Measurements from ENCODE around the gene PLCD1. TPM values are rescaled to one million over a fixed set of nuclear protein-coding genes. Genes with fewer than 3 reads are reported as not detected.
A peak's percentile ranks its signal among the peaks of the same experiment; 100 is the strongest.

The PLCD1 gene
- total and polyA plus RNA-seq, 2 experiments from 2014 or later, result 21.0 to 29.1 TPM

DNA sequence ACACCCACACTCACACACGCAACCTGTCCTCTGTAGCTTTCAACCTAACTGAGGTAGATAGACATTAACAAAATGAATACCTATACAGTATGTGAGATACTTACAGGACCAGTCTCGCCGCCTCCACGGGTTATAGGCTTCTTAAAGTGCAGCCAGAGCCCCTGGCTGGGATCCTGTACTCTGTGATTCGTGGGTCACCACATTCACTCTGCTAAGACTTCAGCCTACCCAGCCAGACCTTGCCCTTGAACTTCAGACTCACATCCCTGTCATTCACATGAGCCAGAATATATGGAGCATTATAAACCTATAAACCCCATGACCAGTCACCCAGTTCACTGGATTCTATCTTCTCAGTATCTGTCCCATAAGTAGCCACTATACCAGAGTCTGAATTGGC is 11.0 kb upstream of the PLCD1 start:
- Histone ChIP-seq H3K4me3 (no peak overlapping the region), H3K9me3 (ENCODE audit: low read depth) (no peaks in the 10 kb centered on the region), H3K36me3 (no peaks in the 10 kb centered on the region), H3K27me3 (peaks cover 46% of the 10 kb centered on the region), H3K27ac (no peak overlapping the region), H3K4me1 (ENCODE audit: low read depth) (no peaks in the 10 kb centered on the region)
- no peak for DNase-seq (ENCODE audit: low read depth in 1 of 2, low spot score in 1 of 2)
- no peak for TF ChIP-seq CTCF (IDR thresholded peaks at IDR 0.05; ENCODE audit: low read depth, low read length)

DNA sequence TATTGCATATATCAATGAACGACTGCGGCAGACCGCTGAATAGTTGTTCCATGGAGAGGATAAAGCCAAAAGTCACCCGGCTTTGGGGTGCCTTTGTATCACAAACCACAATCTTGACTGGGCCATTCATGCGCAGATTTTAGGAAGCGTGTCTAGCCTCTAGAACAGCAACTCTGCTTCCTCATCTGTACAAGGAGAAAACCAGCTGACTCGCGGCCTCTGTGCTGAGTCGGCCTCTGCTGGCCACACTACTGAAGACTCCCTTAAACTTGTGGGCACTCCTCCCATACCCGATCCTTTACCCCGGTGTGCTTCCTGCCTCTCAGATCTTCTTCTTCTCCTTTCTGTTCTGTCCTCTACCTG is 10.4 kb upstream of the PLCD1 start:
- Histone ChIP-seq H3K27ac (no peak overlapping the region), H3K9me3 (ENCODE audit: low read depth) (no peaks in the 10 kb centered on the region), H3K4me3 (no peak overlapping the region), H3K27me3 (peaks cover 46% of the 10 kb centered on the region), H3K4me1 (ENCODE audit: low read depth) (no peaks in the 10 kb centered on the region), H3K36me3 (no peaks in the 10 kb centered on the region)
- peak; percentile 31 for TF ChIP-seq CTCF (IDR thresholded peaks at IDR 0.05; ENCODE audit: low read depth, low read length)
- peak in 1 of 2 donors; percentile 54 for DNase-seq (ENCODE audit: low read depth in 1 of 2, low spot score in 1 of 2)

GRCh38 chr3:38039101-38039898 is 9.9 kb upstream of the PLCD1 start, which contains the start of gene DLEC1:
TSS of gene DLEC1 (plus strand) at chr3:38039208. CDS start at chr3:38039226, 18 bp downstream.
- H3K4me3 ChIP-seq, result peak within 1 kb of the TSS; percentile 29
- no peaks in the 10 kb centered on the region for H3K4me1 ChIP-seq (ENCODE audit: low read depth)
- DNase-seq (ENCODE audit: low read depth in 1 of 2, low spot score in 1 of 2), result peak; percentile 51 to 74
- H3K27me3 ChIP-seq, result peaks cover 46% of the 10 kb centered on the region
- H3K36me3 ChIP-seq, result no peaks in the 10 kb centered on the region
- no peak for TF ChIP-seq CTCF (IDR thresholded peaks at IDR 0.05; ENCODE audit: low read depth, low read length)
- no peaks in the 10 kb centered on the region for H3K9me3 ChIP-seq (ENCODE audit: low read depth)
- no peak within 1 kb of the TSS for H3K27ac ChIP-seq

- TF ChIP-seq CTCF (IDR thresholded peaks at IDR 0.05; ENCODE audit: low read depth, low read length), result no peak
- Histone ChIP-seq H3K9me3 (ENCODE audit: low read depth) (no peaks in the 10 kb centered on the region), H3K4me3 (no peak overlapping the region), H3K4me1 (ENCODE audit: low read depth) (no peaks in the 10 kb centered on the region), H3K27ac (no peak overlapping the region), H3K36me3 (no peaks in the 10 kb centered on the region), H3K27me3 (peaks cover 41% of the 10 kb centered on the region)
- DNase-seq (ENCODE audit: low read depth in 1 of 2, low spot score in 1 of 2), result no peak
Measured at GRCh38 chr3:38038447-38038911, 9.0 kb upstream of the PLCD1 start.

DNA sequence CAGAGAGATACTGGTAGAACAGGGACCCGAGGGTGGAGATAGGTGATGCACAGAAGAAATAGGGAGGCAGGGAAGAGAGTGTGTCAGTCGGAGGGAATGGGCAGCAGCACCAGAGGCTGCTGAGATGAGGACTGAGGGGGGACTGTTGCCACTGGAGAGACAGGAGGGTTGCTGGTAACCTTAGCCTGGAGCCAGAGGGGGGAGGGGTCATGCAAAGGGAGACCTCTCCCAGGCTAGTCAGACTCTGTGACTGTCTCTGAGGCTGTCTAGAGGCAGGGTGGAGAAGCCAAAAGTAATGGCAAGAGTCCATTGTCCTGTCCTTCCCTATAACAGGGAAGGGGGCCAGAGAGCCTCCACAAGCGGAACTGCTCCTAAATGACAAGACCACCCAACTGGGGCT is 7.5 kb upstream of the PLCD1 start:
- peaks cover 32% of the 10 kb centered on the region for H3K27me3 ChIP-seq
- no peak for TF ChIP-seq CTCF (IDR thresholded peaks at IDR 0.05; ENCODE audit: low read depth, low read length)
- no peak for DNase-seq (ENCODE audit: low read depth in 1 of 2, low spot score in 1 of 2)
- no peak overlapping the region for H3K27ac ChIP-seq
- H3K4me3 ChIP-seq, result no peak overlapping the region
- no peaks in the 10 kb centered on the region for H3K36me3 ChIP-seq
- H3K9me3 ChIP-seq (ENCODE audit: low read depth), result no peaks in the 10 kb centered on the region
- no peaks in the 10 kb centered on the region for H3K4me1 ChIP-seq (ENCODE audit: low read depth)

Data from cardiac muscle cell (in vitro differentiated cells and primary cell).